Keratinocyte (primary cell): ENCODE results near the gene KLF14.

Experiments
- CTCF ChIP-seq, 3 experiments: IDR thresholded peaks in 1 of 3; conservative IDR thresholded peaks in 1 of 3; optimal IDR thresholded peaks in 1 of 3; 2 replicates in 2 of 3; 3 replicates in 1 of 3; pipeline versions ENCODE3 to v1.5.1; 2011; ENCODE audit warnings: low read length in 3 of 3, mild to moderate bottlenecking in 3 of 3, moderate library complexity in 2 of 3, control low read depth in 1 of 3, inconsistent platforms in 1 of 3; ENCODE audit not compliant: insufficient read depth in 2 of 3; ENCODE audit errors: extremely low read depth in 1 of 3
- EZH2 ChIP-seq: IDR thresholded peaks from one replicate; pipeline ENCODE4 v1.6.1; 2012; ENCODE audit warnings: inconsistent platforms, mild to moderate bottlenecking, low read length, moderate library complexity

- TF ChIP-seq CTCF (optimal IDR thresholded peaks at IDR 0.05 in 1 of 3, IDR thresholded peaks at IDR 0.05 in 1 of 3, conservative IDR thresholded peaks at IDR 0.05 in 1 of 3; ENCODE audit: extremely low read depth in 1 of 3, insufficient read depth in 2 of 3, low read length in 3 of 3) (no peak), EZH2 (no peak)
Observed at GRCh38 chr7:130741331-130741995, 7.5 kb upstream of the KLF14 start.
